Pancreas (tissue), 10 donors: ENCODE results near the gene USB1. TPM values are rescaled to one million over a fixed set of nuclear protein-coding genes. Genes with fewer than 3 reads are reported as not detected.
A peak's percentile ranks its signal among the peaks of the same experiment; 100 is the strongest.

Source experiments
- ATAC-seq, 4 donors: fragments of 200-7000 bp; cut with Tn5 transposase; one replicate each; pipeline versions ENCODE4 v1.8.0 to v1.9.1; 2020; ENCODE audit warnings: mild to moderate bottlenecking in 4 of 4, moderate library complexity in 4 of 4
- DNase-seq, 6 donors: peaks; one replicate each; pipeline ENCODE4 v3.0.0-alpha.2; 2020
- FAIRE-seq: peaks from 2 replicates; lab custom pipeline; 2012; peaks lifted over from hg19 to GRCh38; lab: Jason Lieb, UNC
- H3K27ac ChIP-seq, 4 donors: fragments of 200-600 bp; sonication (generic); 1 replicate in 3 of 4; 2 replicates in 1 of 4; pipeline versions ENCODE4 v1.5.0 to v1.8.0; 2020
- H3K27me3 ChIP-seq, 4 donors: fragments of 200-600 bp; one replicate each; pipeline ENCODE4 v1.8.0; 2021
- H3K36me3 ChIP-seq, 3 donors: fragments of 200-600 bp; sonication (generic) in 1 of 3; one replicate each; pipeline versions ENCODE4 v1.5.0 to v1.8.0; 2020 to 2021
- H3K4me1 ChIP-seq, 3 donors: fragments of 200-600 bp; one replicate each; pipeline ENCODE4 v1.8.0; 2021
- H3K4me3 ChIP-seq, 4 donors: fragments of 200-600 bp; sonication (generic) in 2 of 4; one replicate each; pipeline versions ENCODE4 v1.5.0 to v1.8.0; 2020 to 2021
- H3K9me3 ChIP-seq, 4 donors: fragments of 200-600 bp; one replicate each; pipeline ENCODE4 v1.8.0; 2021
- CTCF ChIP-seq, 4 donors: fragments of 200-600 bp; sonication (generic) in 3 of 4; IDR thresholded peaks; one replicate each; pipeline versions ENCODE4 v1.5.0 to v1.8.0; 2021; ENCODE audit warnings: antibody characterized with exemption in 4 of 4
- WGBS, 2 donors: extraction: QIAGEN DNeasy Blood & Tissue Kit; methylation state at CpG; one replicate each; pipeline ENCODE4 v1.1.7; 2013; 5-methylcytosine and 5-hydroxymethylcytosine counted together
- intact Hi-C, 3 donors: fragments of 100-400 bp; cut with DNase I; formaldehyde crosslinking; loops; one replicate each; pipeline versions ENCODE4 v1.11.1 to v1.14.2; 2022
- polyA plus RNA-seq, 2 donors: library from polyadenylated mRNA; stranded (reverse); fragments of 200-250 nt; gene quantifications; one replicate each; pipeline ENCODE4 v1.2.3, GENCODE V29; 2013
- total RNA-seq, 6 donors: library from RNA; stranded (reverse); fragmentation: NEBNext Ultra II Directional in 4 of 6; extraction: Animal tissue kit (Norgen Biotek cat#: 25700) in 4 of 6; gene quantifications; one replicate each; pipeline versions ENCODE4 v1.2.1 to v1.2.4, GENCODE V29; 2021 to 2023
- donor health status: healthy with polysubstance abuse.
- donor health status: DM: no; HTN: no; CAD: no; lungs with moderate emphysema.
- donor health status: DM: no; HTN: no; CAD: no.
- donor health status: control.
- donor health status: control.
- donor health status: Bipolar disorder and iron deficiency.
- donor health status: DM: yes; HTN: yes; CAD: no.
- donor health status: DM: no; HTN: no; CAD: no.
- donor health status: DM: no; HTN: no; CAD: no.
- donor health status: DM: yes; HTN: yes; CAD: no.

USB1 gene
- total and polyA plus RNA-seq, 8 donors: 13.5 to 23.6 (median 17.7) TPM

GRCh38 chr16:57998486-57998885, 2.7 kb upstream of the USB1 start:
- no peaks in the 10 kb centered on the region for H3K9me3 ChIP-seq
- ATAC-seq (no peak), FAIRE-seq (no peak), DNase-seq (no peak)
- no peak overlapping the region for H3K27ac ChIP-seq
- H3K4me1 ChIP-seq: peaks cover 3 to 21% (median 6%) of the 10 kb centered on the region in 3 donors
- no peak for TF ChIP-seq CTCF (IDR thresholded peaks at IDR 0.05)
- H3K4me3 ChIP-seq: no peak overlapping the region
- H3K36me3 ChIP-seq: peaks cover 8 to 22% (median 13%) of the 10 kb centered on the region in 3 donors
- intact Hi-C loops: loop anchor here in 1 of 3 donors (2.0 to 10.0 kb wide), 3 partner anchors 98 to 414 kb away; no protein-coding TSS in a partner anchor
- 80 to 83% methylated on average over 8 of the region's 8 CpGs for WGBS, 2 donors
- no peaks in the 10 kb centered on the region for H3K27me3 ChIP-seq

- FAIRE-seq (no peak), DNase-seq (no peak), ATAC-seq (no peak)
- WGBS, 2 donors: 74 to 84% methylated on average over 3 of the region's 3 CpGs
- Histone ChIP-seq H3K4me3 (no peak overlapping the region), H3K9me3 (no peaks in the 10 kb centered on the region), H3K27ac (no peak overlapping the region), H3K4me1 (peaks cover 0 to 16% (median 1%) of the 10 kb centered on the region in 3 donors), H3K36me3 (peaks cover 8 to 22% (median 13%) of the 10 kb centered on the region in 3 donors), H3K27me3 (no peaks in the 10 kb centered on the region)
- intact Hi-C loops: loop anchor here in 1 of 3 donors (2.0 to 10.0 kb wide), 3 partner anchors 98 to 414 kb away; no protein-coding TSS in a partner anchor
- TF ChIP-seq CTCF (IDR thresholded peaks at IDR 0.05): no peak
Measured at GRCh38 chr16:57998992-57999365, 2.2 kb upstream of the USB1 start.

- Histone ChIP-seq H3K9me3 (no peaks in the 10 kb centered on the region), H3K36me3 (peaks cover 8 to 22% (median 13%) of the 10 kb centered on the region in 3 donors), H3K27ac (peak overlapping the region in 3 of 4 donors; percentile 67 to 83 (median 78)), H3K27me3 (no peaks in the 10 kb centered on the region), H3K4me3 (peak overlapping the region; percentile 40 to 83 (median 68)), H3K4me1 (peaks cover 0 to 11% (median under 1%) of the 10 kb centered on the region in 3 donors)
- ATAC-seq (no peak), FAIRE-seq (no peak), DNase-seq (no peak)
- no peak for TF ChIP-seq CTCF (IDR thresholded peaks at IDR 0.05)
- 8 to 16% methylated on average over 6 of the region's 6 CpGs for WGBS, 2 donors
- intact Hi-C loops: loop anchor here in 1 of 3 donors (2.0 to 10.0 kb wide), 3 partner anchors 99 to 415 kb away; no protein-coding TSS in a partner anchor
Measured at GRCh38 chr16:57999366-57999970, 1.7 kb upstream of the USB1 start.

- H3K9me3 ChIP-seq: no peaks in the 10 kb centered on the region
- peaks cover 8 to 22% (median 13%) of the 10 kb centered on the region in 3 donors for H3K36me3 ChIP-seq
- peak within 1 kb of the TSS; percentile 66 to 83 (median 73) for H3K4me3 ChIP-seq
- no peak for TF ChIP-seq CTCF (IDR thresholded peaks at IDR 0.05)
- ATAC-seq (peak in 3 of 4 donors; percentile 0 to 18 (median 1)), DNase-seq (peak in 2 of 6 donors; percentile 66 to 95), FAIRE-seq (no peak)
- peaks cover 4 to 15% (median 5%) of the 10 kb centered on the region in 3 donors for H3K4me1 ChIP-seq
- no peaks in the 10 kb centered on the region for H3K27me3 ChIP-seq
- peak within 1 kb of the TSS; percentile 78 to 83 (median 81) for H3K27ac ChIP-seq
- WGBS, 2 donors: 0 to 1% methylated on average over 49 to 95 of the region's 95 CpGs
- intact Hi-C loops: loop anchor here in 2 of 3 donors (2.0 to 10.0 kb wide), 4 partner anchors 98 to 415 kb away; no protein-coding TSS in a partner anchor
Measured at GRCh38 chr16:57999971-58000705, 1.1 kb upstream of the USB1 start, which contains the start of gene ZNF319. ZNF319 (minus strand) TSS chr16:58000672; CDS start chr16:57998265, 2,407 bp downstream.
